ENCODE results near the gene HOXC6.

- no peak for TF ChIP-seq CTCF (IDR thresholded peaks at IDR 0.05)
- TF ChIP-seq POLR2A (IDR thresholded peaks at IDR 0.05), result no peak
Observed at GRCh38 chr12:54019924-54020590, 8.2 kb upstream of the HOXC6 start.
